ENCODE data around the gene ARMC5. TPM values are rescaled to one million over a fixed set of nuclear protein-coding genes. Genes with fewer than 3 reads are reported as not detected.

The ARMC5 gene
- polyA plus RNA-seq, 1 donor = 11.0 TPM

GRCh38 chr16:31464348-31464769, 5.1 kb downstream of the ARMC5 start:
- no peak for DNase-seq

DNA sequence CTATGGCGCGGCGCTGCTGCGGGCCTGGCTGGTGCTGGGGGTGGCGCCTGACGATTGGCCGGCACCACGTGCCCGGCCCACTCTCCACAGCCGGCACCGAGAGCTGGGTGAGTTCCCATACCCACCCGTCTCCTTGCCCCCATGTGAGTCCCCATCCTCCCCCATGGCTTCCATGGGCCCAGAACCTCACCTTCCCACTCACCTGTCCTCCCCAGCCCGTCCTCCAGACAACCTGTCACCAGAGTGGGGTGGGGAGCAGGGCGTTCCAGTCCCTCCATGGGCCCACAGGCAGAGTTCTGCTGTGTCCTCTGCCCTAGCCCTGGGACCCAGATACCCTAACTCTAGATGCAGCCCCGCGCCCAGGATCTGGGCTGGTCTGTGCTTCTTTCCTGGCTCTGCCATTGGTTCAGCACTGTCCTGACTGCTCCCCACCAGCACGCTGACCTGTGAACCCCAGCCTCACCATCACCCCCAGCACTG, 5.5 kb downstream of the ARMC5 start:
- no peak for DNase-seq

GRCh38 chr16:31465788-31466370, 6.6 kb downstream of the ARMC5 start:
- no peak for DNase-seq

DNA sequence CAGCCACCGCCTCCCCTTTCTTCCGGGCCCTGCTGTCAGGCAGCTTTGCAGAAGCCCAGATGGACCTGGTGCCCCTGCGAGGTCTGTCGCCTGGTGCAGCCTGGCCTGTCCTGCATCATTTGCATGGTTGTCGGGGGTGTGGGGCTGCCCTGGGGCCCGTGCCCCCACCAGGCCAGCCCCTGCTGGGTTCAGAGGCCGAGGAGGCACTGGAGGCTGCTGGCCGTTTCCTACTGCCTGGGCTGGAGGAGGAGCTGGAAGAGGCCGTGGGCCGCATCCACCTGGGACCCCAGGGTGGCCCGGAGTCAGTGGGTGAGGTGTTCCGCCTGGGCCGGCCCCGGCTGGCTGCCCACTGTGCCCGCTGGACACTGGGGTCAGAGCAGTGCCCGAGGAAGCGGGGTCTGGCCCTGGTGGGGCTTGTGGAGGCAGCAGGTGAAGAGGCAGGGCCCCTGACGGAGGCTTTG, 7.1 kb downstream of the ARMC5 start:
- no peak for DNase-seq

DNA sequence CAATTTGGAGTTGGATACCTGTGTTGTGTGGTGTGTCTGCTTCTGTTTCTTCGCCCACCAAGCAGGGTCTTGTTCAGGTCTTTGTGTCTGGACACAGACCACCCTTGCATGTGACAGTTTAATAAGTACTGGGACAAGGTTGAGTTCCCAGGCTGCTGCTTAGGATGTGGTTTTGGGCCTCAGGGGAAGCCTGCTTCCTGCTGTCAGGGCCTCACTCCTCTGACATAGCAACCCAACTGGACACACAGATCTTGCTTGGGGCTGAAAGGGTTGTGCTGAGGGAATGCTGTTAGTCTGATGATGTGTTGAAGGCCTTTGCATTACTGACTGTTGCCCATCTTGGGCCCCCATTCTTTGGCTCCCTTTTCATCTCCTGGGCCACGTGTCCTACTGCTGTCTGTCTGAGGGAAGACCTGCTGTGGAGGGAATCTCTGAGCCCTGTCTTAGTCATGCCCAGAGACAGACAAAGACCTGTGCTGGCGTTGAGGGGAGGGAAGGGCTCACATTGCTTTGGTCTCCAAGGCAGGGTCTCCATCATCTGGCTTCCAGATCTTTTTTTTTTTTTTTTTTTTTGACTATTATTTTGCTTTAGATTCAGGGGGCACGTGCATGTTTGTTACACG, 8.0 kb downstream of the ARMC5 start:
- DNase-seq = no peak

DNA sequence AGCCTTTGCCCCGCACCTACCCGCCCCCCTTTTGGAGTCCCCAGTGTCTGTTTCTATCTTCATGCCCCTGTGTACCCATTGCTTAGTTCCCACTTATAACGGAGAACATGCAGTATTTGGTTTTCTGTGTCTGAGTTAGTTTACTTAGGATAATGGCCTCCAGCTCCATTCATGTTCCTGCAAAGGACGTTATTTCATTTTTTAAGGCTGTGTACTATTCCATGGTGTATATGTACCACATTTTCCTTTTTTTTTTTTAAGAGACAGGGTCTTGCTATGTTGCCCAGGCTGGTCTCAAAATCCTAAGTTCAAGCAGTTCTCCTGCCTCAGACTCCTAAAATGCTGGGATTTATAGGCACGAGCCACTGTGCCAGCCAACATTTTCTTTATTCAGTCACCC, 8.6 kb downstream of the ARMC5 start:
- no peak for DNase-seq

DNA sequence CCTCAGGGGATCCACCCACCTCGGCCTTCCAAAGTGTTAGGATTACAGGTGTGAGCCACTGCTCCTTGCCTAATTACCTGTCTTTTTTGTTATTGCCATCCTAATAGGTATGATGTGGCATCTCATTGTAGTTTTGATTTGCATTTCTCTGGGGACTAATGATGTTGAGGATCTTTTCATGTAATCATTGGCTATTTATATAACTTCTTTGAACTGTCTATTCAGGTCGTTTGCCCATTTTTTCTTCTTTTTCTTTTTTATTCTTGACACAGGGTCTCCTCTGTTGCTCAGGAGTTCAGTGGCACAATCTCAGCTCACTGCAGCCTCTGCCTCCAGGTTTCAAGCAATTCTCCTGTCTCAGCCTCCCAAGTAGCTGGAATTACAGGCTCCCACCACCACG, 11.3 kb downstream of the ARMC5 start:
- DNase-seq = no peak

GRCh38 chr16:31471241-31471874, 12.1 kb downstream of the ARMC5 start:
- DNase-seq = no peak

GRCh38 chr16:31471875-31472708, 12.8 kb downstream of the ARMC5 start, which contains the start of gene TGFB1I1:
TSS of gene TGFB1I1 (plus strand) at chr16:31472152. CDS start at chr16:31472189, 37 bp downstream.
- peak; percentile 79 for DNase-seq

GRCh38 chr16:31472709-31473203, 13.5 kb downstream of the ARMC5 start:
- peak; percentile 78 for DNase-seq

- DNase-seq = no peak
Measured at GRCh38 chr16:31473264-31473984, 14.1 kb downstream of the ARMC5 start.

- no peak for DNase-seq
Measured at GRCh38 chr16:31474173-31474714, 14.9 kb downstream of the ARMC5 start.

GRCh38 chr16:31474773-31475738, 15.8 kb downstream of the ARMC5 start:
- DNase-seq = no peak

DNA sequence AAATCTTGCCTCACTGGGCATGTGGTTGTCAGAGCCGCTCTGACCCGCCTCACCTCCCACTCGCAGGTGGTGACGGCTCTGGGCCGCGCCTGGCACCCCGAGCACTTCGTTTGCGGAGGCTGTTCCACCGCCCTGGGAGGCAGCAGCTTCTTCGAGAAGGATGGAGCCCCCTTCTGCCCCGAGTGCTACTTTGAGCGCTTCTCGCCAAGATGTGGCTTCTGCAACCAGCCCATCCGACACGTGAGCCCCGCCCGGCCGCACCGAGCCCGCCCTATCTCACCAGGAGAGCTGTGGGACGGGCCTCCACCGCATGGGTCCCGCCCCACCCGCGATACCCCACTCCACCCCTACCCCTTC, 16.6 kb downstream of the ARMC5 start:
- DNase-seq = no peak

GRCh38 chr16:31476303-31477219, 17.3 kb downstream of the ARMC5 start:
- no peak for DNase-seq

- DNase-seq = no peak
Measured at GRCh38 chr16:31477220-31478216, 18.2 kb downstream of the ARMC5 start.

GRCh38 chr16:31478956-31479355, 19.7 kb downstream of the ARMC5 start:
- DNase-seq = no peak

- no peak for DNase-seq
Measured at GRCh38 chr16:31479751-31480150, 20.4 kb downstream of the ARMC5 start.

Data from hindlimb muscle (tissue), 1 donor.